A549 (cell line): Measurements from ENCODE around the gene DDI2. TPM values are rescaled to one million over a fixed set of nuclear protein-coding genes. Genes with fewer than 3 reads are reported as not detected.

Experiments
- ATAC-seq, 2 experiments: fragments of 200-7000 bp in 1 of 2; fragments of >200 bp in 1 of 2; cut with Nextera tagmentation in 1 of 2; cut with Tn5 transposase in 1 of 2; 3 replicates each; pipeline versions ENCODE4 v1.8.0 to v1.9.1; 2018 to 2020; ENCODE audit warnings: mild to moderate bottlenecking in 1 of 2, moderate library complexity in 1 of 2
- CTCF ChIA-PET: fragments of 300-600 bp; sonication (Branson Sonifier 250); formaldehyde crosslinking; extraction: SDS; loops from one replicate; lab custom pipeline; 2021; ENCODE audit warnings: antibody characterized with exemption, inconsistent platforms; lab: Yijun Ruan, JAX
- POLR2A ChIA-PET: fragments of 350-600 bp; formaldehyde crosslinking; extraction: SDS; loops from one replicate; lab custom pipeline; 2021; ENCODE audit warnings: antibody characterized with exemption, inconsistent platforms; lab: Yijun Ruan, JAX
- DNase-seq, 2 experiments: peaks; one replicate each; pipeline versions ENCODE4 v3.0.0 to v3.0.0-alpha.2; 2011 to 2016; ENCODE audit warnings: low read depth in 1 of 2, low spot score in 1 of 2
- FAIRE-seq: peaks from 2 replicates; lab custom pipeline; 2011; peaks lifted over from hg19 to GRCh38; lab: Jason Lieb, UNC
- H3K27ac ChIP-seq, 2 experiments: fragments of >200 bp; sonication (Bioruptor Twin); formaldehyde crosslinking; 3 replicates each; pipeline ENCODE4 v1.5.1; 2016 to 2017
- H3K4me1 ChIP-seq: fragments of >200 bp; sonication (Bioruptor Twin); formaldehyde crosslinking; 3 replicates; pipeline ENCODE4 v1.6.1; 2016
- H3K4me2 ChIP-seq: fragments of >200 bp; sonication (Bioruptor Twin); formaldehyde crosslinking; 3 replicates; pipeline ENCODE4 v1.6.1; 2016
- H3K4me3 ChIP-seq: fragments of >200 bp; sonication (Bioruptor Twin); formaldehyde crosslinking; 3 replicates; pipeline ENCODE4 v1.5.1; 2016
- H3K9me3 ChIP-seq: fragments of >200 bp; sonication (Bioruptor Twin); formaldehyde crosslinking; 3 replicates; pipeline ENCODE4 v1.6.1; 2016
- BHLHE40 ChIP-seq: IDR thresholded peaks from 2 replicates; pipeline ENCODE4 v1.6.1; 2012; ENCODE audit warnings: low read depth, low read length, inconsistent platforms
- CHD2 ChIP-seq: fragments of 150-350 bp; IDR thresholded peaks from 2 replicates; pipeline ENCODE4 v1.6.1; 2014; ENCODE audit warnings: low read length; ENCODE audit not compliant: partially characterized antibody
- EHF ChIP-seq: fragments of 250-450 bp; sonication (Bioruptor Pico); IDR thresholded peaks from 2 replicates; pipeline ENCODE4 v1.5.0; 2020; ENCODE audit warnings: mild to moderate bottlenecking
- FOSL2 ChIP-seq, 2 experiments: fragments of 450-650 bp in 1 of 2; fragments of >200 bp in 1 of 2; sonication (Bioruptor Twin) in 1 of 2; formaldehyde crosslinking; IDR thresholded peaks; 2 replicates each; pipeline versions ENCODE4 v1.5.0 to v1.6.1; 2016 to 2020; ENCODE audit warnings: mild to moderate bottlenecking in 1 of 2, moderate library complexity in 1 of 2
- HMGXB4 ChIP-seq: fragments of 250-450 bp; sonication (Bioruptor Pico); IDR thresholded peaks from 2 replicates; pipeline ENCODE4 v1.5.0; 2021; ENCODE audit warnings: mild to moderate bottlenecking, moderate library complexity, borderline replicate concordance
- MAFK ChIP-seq: fragments of 450-650 bp; IDR thresholded peaks from 2 replicates; pipeline ENCODE4 v1.6.1; 2014; ENCODE audit not compliant: partially characterized antibody
- MAX ChIP-seq: IDR thresholded peaks from 2 replicates; pipeline ENCODE4 v1.6.1; 2012
- MYC ChIP-seq: IDR thresholded peaks from 2 replicates; pipeline ENCODE4 v1.6.1; 2012; ENCODE audit warnings: mild to moderate bottlenecking, inconsistent platforms, low read length, improper control_type of control experiment, borderline replicate concordance
- NFE2L2 ChIP-seq: fragments of 150-350 bp; conservative IDR thresholded peaks from 2 replicates; pipeline ENCODE4 v1.6.1; 2014; ENCODE audit warnings: low read length
- POLR2A ChIP-seq: IDR thresholded peaks from 2 replicates; pipeline ENCODE4 v1.6.1; 2012; ENCODE audit warnings: mild to moderate bottlenecking, low read length
- RAD21 ChIP-seq, 2 experiments: fragments of >200 bp in 1 of 2; sonication (Bioruptor Twin) in 1 of 2; formaldehyde crosslinking in 1 of 2; IDR thresholded peaks in 1 of 2; conservative IDR thresholded peaks in 1 of 2; 2 replicates in 1 of 2; 3 replicates in 1 of 2; pipeline ENCODE4 v1.6.1; 2012 to 2018; ENCODE audit warnings: inconsistent platforms in 1 of 2
- RARB ChIP-seq: fragments of 250-450 bp; sonication (Bioruptor Pico); IDR thresholded peaks from 2 replicates; pipeline ENCODE4 v1.8.0; 2021; ENCODE audit warnings: mild to moderate bottlenecking, moderate library complexity
- RFX5 ChIP-seq: fragments of 450-650 bp; IDR thresholded peaks from 2 replicates; pipeline ENCODE4 v1.7.1; 2014; ENCODE audit warnings: antibody characterized with exemption, mild to moderate bottlenecking, moderate library complexity
- RNF2 ChIP-seq: fragments of 200-600 bp; sonication (generic); IDR thresholded peaks from 2 replicates; pipeline ENCODE4 v1.6.1; 2016; ENCODE audit warnings: low read depth, mild to moderate bottlenecking, antibody characterized with exemption, moderate library complexity, borderline replicate concordance
- SMC3 ChIP-seq: fragments of >200 bp; sonication (Bioruptor Twin); formaldehyde crosslinking; IDR thresholded peaks from 3 replicates; pipeline ENCODE4 v1.6.1; 2018; ENCODE audit warnings: inconsistent platforms
- SREBF2 ChIP-seq: fragments of 450-650 bp; IDR thresholded peaks from 2 replicates; pipeline ENCODE4 v1.6.1; 2014; ENCODE audit warnings: mild to moderate bottlenecking, moderate library complexity
- USF2 ChIP-seq: fragments of 450-650 bp; IDR thresholded peaks from 2 replicates; pipeline ENCODE4 v1.6.1; 2014; ENCODE audit warnings: antibody characterized with exemption
- ZFP36 ChIP-seq: fragments of 450-650 bp; IDR thresholded peaks from 2 replicates; pipeline ENCODE4 v1.6.1; 2014; ENCODE audit warnings: borderline replicate concordance; ENCODE audit not compliant: partially characterized antibody
- ZNF302 ChIP-seq: fragments of 250-450 bp; sonication (Bioruptor Pico); IDR thresholded peaks from 2 replicates; pipeline ENCODE4 v1.9.0; 2021; ENCODE audit warnings: inconsistent platforms, mild to moderate bottlenecking, moderate library complexity
- WGBS: methylation state at CpG from one replicate; pipeline ENCODE4 v1.1.6; 2017; ENCODE audit errors: missing lambda C conversion rate; 5-methylcytosine and 5-hydroxymethylcytosine counted together
- polyA plus RNA-seq, 4 experiments: library from polyadenylated mRNA; depleted of rRNA in 3 of 4; stranded (reverse); fragments of >200 nt; fragmentation: RNase III in 1 of 4; extraction: RNeasy Plus Mini Kit Qiagen cat#74134 plus additional on column Dnase treatment in 1 of 4; gene quantifications; 2 replicates in 3 of 4; 3 replicates in 1 of 4; pipeline ENCODE4 v1.2.3, GENCODE V29; 2011 to 2017
- TF ChIP-seq, protein P1 (sequence below): fragments of >200 bp; sonication (Bioruptor Twin); formaldehyde crosslinking; IDR thresholded peaks from 3 replicates; pipeline ENCODE4 v1.6.1; 2016
- TF ChIP-seq, protein P2 (sequence below): IDR thresholded peaks from 2 replicates; pipeline ENCODE4 v1.6.1; 2012
- TF ChIP-seq, protein P3 (sequence below): fragments of 250-450 bp; sonication (Bioruptor Pico); IDR thresholded peaks from 2 replicates; pipeline ENCODE4 v1.5.0; 2020; ENCODE audit warnings: low read depth, mild to moderate bottlenecking, moderate library complexity
- TF ChIP-seq, protein P4 (sequence below): fragments of >200 bp; sonication (Bioruptor Twin); formaldehyde crosslinking; IDR thresholded peaks from 2 replicates; pipeline ENCODE4 v1.6.1; 2016
- TF ChIP-seq, protein P5 (sequence below): fragments of >200 bp; sonication (Bioruptor Twin); formaldehyde crosslinking; IDR thresholded peaks from 3 replicates; pipeline ENCODE4 v1.5.1; 2016

The DDI2 gene
- polyA plus RNA-seq, 2 of the 4 experiments (the other 2 are of a cell fraction): 6.3 to 8.6 TPM

- TF ChIP-seq, protein P1, sequence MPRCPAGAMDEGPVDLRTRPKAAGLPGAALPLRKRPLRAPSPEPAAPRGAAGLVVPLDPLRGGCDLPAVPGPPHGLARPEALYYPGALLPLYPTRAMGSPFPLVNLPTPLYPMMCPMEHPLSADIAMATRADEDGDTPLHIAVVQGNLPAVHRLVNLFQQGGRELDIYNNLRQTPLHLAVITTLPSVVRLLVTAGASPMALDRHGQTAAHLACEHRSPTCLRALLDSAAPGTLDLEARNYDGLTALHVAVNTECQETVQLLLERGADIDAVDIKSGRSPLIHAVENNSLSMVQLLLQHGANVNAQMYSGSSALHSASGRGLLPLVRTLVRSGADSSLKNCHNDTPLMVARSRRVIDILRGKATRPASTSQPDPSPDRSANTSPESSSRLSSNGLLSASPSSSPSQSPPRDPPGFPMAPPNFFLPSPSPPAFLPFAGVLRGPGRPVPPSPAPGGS: no peak
- TF ChIP-seq CHD2 (no peak), RNF2 (no peak), FOSL2 (IDR thresholded peaks at IDR 0.05) (no peak), FOSL2 (CRISPR knock-in tag; IDR thresholded peaks at IDR 0.05) (no peak), ZNF302 (CRISPR knock-in tag) (no peak), RARB (CRISPR knock-in tag) (no peak), MAX (no peak), USF2 (no peak), RFX5 (no peak), SREBF2 (no peak), MYC (no peak), POLR2A (no peak), HMGXB4 (CRISPR knock-in tag) (no peak), BHLHE40 (no peak), ZFP36 (no peak)
- TF ChIP-seq, protein P2, sequence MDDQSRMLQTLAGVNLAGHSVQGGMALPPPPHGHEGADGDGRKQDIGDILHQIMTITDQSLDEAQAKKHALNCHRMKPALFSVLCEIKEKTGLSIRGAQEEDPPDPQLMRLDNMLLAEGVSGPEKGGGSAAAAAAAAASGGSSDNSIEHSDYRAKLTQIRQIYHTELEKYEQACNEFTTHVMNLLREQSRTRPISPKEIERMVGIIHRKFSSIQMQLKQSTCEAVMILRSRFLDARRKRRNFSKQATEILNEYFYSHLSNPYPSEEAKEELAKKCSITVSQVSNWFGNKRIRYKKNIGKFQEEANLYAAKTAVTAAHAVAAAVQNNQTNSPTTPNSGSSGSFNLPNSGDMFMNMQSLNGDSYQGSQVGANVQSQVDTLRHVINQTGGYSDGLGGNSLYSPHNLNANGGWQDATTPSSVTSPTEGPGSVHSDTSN: no peak
- CTCF ChIA-PET: interaction anchor here (1.1 to 1.2 kb wide), 2 partner anchors 40 to 175 kb away, joined by 3 read pairs; partner anchors contain the start of gene DNAJC16
Observed at GRCh38 chr1:15701784-15702183, 84.5 kb downstream of the DDI2 start.

DNA sequence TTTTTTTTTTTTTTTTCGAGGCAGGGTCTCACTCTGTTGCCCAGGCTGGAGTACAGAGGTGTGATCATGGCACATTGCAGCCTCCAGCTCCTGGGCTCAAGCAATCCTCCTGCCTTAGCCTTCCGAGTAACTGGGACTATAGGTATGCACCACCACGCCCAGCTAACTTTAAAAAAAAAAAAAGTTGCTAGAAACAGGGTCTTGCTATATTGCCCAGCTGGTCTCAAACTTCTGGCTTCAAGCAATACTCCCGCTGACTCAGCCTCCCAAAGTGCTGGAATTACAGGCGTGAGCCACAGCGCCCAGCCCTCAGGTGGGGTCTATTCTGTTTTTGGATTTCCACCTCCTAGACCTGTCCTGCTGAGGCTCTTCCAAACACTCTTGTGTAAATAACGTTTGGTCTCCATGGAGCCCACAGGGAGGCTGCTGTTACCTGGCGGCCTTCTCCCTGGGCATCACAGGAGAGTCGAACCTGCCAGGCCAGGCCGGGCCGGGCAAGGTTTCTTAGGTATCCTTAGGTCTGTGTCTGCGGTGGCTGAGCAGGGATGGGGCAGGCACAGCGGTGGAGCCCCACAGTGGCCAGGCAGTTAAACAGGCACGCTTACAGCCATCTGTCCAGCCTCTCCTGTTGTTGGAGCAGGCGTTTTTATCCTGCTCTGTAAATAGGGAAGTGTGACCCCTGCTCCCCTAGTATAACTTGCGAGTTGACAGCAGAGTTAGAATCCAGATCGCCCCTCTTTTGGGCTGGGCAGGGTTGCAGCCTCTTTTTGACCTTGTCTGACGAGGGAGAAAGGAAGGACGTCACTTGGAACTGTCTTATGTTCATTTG, 85.7 kb downstream of the DDI2 start:
- Histone ChIP-seq H3K9me3 (no peaks in the 10 kb centered on the region), H3K4me2 (no peak overlapping the region), H3K4me1 (0 out of 3 replicates have a peak, but pooled peaks cover 4% of the 10 kb centered on the region), H3K27ac (no peak overlapping the region), H3K4me3 (no peak overlapping the region)
- ChIA-PET CTCF (interaction anchor here (1.1 to 1.4 kb wide), 3 partner anchors 35 to 176 kb away, joined by 3 to 4 read pairs (median 3); partner anchors contain the start of gene DNAJC16), POLR2A (no interaction called here)
- no peak for FAIRE-seq
- ATAC-seq: peak; percentile 85 to 91
- peak in 1 of 2 experiments; percentile 33 for DNase-seq
- 81% methylated on average over 12 of the region's 19 CpGs for WGBS
- TF ChIP-seq, protein P3, sequence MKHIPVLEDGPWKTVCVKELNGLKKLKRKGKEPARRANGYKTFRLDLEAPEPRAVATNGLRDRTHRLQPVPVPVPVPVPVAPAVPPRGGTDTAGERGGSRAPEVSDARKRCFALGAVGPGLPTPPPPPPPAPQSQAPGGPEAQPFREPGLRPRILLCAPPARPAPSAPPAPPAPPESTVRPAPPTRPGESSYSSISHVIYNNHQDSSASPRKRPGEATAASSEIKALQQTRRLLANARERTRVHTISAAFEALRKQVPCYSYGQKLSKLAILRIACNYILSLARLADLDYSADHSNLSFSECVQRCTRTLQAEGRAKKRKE (CRISPR knock-in tag): no peak
- TF ChIP-seq NFE2L2 (no peak), USF2 (no peak), SMC3 (no peak), MAFK (no peak), RAD21 (conservative IDR thresholded peaks at IDR 0.05 in 1 of 2, IDR thresholded peaks at IDR 0.05 in 1 of 2) (0 out of 5 replicates have a peak, but pooled peaks of 1 of the 2 experiments have one; percentile 16), EHF (CRISPR knock-in tag) (no peak)
- TF ChIP-seq, protein P4, sequence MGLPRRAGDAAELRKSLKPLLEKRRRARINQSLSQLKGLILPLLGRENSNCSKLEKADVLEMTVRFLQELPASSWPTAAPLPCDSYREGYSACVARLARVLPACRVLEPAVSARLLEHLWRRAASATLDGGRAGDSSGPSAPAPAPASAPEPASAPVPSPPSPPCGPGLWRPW: no peak
- TF ChIP-seq, protein P5, sequence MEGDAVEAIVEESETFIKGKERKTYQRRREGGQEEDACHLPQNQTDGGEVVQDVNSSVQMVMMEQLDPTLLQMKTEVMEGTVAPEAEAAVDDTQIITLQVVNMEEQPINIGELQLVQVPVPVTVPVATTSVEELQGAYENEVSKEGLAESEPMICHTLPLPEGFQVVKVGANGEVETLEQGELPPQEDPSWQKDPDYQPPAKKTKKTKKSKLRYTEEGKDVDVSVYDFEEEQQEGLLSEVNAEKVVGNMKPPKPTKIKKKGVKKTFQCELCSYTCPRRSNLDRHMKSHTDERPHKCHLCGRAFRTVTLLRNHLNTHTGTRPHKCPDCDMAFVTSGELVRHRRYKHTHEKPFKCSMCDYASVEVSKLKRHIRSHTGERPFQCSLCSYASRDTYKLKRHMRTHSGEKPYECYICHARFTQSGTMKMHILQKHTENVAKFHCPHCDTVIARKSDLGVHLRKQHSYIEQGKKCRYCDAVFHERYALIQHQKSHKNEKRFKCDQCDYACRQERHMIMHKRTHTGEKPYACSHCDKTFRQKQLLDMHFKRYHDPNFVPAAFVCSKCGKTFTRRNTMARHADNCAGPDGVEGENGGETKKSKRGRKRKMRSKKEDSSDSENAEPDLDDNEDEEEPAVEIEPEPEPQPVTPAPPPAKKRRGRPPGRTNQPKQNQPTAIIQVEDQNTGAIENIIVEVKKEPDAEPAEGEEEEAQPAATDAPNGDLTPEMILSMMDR: 0 out of 3 replicates have a peak, but pooled peaks have one; percentile 7

More at GRCh38 chr1:15701784-15702183, 84.5 kb downstream of the DDI2 start:
- Histone ChIP-seq H3K4me2 (no peak overlapping the region), H3K4me1 (0 out of 3 replicates have a peak, but pooled peaks cover 4% of the 10 kb centered on the region), H3K9me3 (no peaks in the 10 kb centered on the region), H3K4me3 (no peak overlapping the region), H3K27ac (no peak overlapping the region)
- DNase-seq: no peak
- WGBS: 91% methylated on average over 8 of the region's 8 CpGs
- ATAC-seq: no peak
- no peak for FAIRE-seq
- POLR2A ChIA-PET: no interaction called here
